HL-60/S4 (cell line): ENCODE data around the gene HPCAL1.

Source experiments
- in situ Hi-C: fragments of 300-500 bp; cut with MboI; formaldehyde crosslinking; loops from 2 replicates; pipeline ENCODE4 v1.14.3; 2022; ENCODE audit warnings: low sequenced_read_pairs

HPCAL1 gene

DNA sequence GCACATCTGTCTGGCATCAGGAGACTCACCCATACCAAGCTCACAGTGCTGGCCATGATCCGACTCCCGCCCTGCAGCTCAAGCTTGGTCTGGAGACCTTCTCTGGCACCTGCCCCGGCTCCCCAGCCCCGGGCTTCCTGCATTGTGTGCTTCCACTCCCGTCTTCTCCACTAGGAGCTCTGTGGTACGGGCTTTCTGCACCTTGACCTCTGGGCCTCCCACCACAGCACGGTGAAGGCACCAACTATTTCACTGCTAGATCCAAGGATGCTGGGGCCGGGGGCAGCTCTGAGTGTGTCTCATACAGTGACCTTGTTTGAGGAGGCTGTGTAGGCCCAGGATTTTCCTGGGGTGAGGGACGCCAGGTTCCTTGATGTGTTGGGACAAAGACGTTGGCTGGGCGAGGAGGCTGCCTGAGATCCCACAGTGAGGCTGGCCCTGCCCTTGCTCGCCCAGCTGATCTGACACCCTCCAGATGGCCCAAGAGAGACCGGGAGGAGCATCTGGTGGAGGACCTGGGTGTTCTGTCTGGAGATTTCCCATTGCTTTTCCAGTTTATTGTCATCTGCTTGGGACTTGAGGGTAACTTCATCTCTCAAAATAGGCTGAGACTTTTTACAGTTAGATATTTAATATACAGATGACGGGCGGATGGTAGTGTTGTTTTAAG, 64.0 kb downstream of the HPCAL1 start:
- in situ Hi-C loops = no loop called here

DNA sequence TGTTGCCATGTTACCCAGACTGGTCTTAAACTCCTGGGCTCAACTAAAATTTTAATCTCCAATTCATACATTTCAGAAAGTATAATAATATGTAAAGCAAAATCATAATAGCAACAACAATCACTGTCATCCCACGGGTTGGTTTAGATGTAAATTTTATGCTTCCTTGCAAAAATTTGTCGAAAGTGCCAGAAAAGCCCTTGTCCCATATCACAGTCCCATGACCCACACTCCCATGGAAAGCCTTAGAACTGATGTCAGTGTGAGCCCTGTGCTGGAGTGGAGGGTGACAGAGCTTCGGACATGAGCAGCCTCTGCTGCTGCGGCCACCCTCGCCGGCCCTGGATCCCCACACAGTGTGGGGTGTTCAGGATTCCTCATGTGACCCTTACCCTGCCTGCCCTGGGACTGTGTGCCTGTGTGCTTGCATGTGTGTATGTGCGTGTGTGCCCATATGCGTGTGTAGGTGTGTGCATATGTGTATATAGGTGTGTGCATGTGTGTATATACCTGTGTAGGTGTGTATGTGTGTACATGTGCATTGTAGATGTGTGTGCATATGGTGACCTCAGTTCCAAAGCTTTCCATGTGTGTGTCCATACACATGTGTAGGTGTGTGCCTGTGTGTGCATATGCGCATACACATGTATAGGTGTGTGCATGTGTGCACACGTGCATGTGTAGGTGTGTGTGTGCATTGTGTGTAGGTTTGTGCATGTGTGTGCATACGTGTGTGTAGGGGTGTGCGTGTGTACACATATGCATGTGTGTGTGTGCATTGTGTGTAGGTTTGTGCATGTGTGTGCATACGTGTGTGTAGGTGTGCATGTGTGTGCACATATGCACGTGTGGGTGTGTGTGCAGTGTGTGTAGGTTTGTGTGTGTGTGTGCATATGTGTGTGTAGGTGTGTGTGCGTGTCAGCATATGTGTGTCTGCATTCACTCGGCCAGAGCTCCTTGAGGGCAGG, 65.1 kb downstream of the HPCAL1 start:
- in situ Hi-C loops = no loop called here

DNA sequence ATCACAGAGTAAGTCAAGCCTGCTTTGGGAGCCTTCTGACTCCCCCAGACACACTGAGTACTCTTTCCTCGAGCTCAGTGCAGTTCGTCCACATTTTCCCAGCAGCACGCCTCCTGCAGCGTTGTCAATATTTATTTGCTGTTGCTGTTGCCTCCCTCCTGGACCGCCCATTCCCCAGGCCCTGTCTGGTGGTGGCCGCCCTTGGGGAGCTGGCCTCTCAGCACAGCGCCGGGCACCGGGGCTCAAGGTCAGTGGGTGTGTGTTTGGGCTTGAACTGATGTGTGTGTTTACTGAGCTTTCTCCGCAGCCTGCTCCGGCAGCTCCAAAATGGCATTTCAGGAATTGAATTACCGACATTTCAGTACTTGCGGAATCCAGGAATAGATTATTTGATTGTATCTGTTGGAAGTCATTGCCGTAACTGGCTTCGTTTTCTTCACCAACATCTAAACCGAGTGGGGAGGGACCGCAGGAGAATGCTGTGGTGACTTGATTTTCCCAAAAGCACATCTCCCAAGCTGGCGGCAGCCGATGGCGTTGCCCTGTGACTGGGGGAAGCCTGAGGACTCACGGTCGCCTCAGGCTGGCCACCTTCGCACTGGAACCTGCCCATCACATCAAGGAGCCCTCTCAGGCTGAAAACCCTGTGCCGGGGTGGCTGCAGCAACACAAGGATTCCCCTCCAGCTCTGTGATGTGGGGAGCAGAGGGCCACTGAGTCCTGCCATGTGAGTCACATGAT, 66.0 kb downstream of the HPCAL1 start:
- in situ Hi-C loops = no loop called here

DNA sequence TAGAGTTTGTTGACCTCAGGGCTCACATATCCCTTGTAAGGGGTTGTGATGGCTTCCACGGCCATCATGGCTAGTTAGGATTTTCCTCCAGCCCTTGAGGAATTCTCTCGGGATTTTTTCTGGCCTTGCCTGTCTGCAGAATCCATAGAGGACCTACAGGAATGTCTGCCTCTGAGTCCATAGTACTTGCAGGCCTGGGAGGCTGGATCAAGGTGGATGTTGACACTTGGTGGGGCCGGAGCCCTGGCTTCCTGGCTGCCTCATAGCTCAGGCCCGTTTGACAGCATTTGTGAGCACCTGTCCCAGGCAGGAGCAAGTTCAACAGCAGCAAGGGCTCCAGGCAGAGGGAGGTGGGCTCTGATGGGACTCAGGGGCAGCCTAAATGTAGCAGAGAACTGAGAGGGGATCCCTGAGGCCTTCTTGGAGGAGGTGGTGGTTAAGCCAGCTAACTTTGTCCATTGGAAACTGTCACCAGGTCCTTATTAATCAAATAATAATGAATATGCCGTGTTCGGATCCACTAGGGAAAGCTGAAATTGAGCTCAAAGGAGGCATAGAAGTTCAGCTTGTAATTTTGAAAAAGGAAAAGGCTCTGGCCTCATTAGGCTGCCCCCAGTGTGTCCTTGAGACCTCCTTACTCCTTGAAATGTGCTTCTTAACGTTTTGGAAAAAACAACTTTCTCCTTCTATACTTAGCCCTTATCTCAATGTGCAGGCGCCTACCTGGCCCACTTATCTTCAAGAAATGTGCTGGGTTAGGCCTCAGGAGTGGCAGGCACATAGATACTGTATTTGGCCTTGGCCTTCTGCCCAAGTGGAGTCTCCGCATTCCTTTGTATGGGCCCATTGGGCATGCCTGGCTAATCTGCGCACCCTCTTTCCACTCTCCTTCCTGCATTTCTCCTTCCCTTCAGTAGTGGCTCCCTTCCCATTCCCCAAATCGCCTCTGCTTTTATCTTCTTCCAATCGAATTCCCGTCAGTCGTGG, 66.9 kb downstream of the HPCAL1 start:
- in situ Hi-C loops = no loop called here

DNA sequence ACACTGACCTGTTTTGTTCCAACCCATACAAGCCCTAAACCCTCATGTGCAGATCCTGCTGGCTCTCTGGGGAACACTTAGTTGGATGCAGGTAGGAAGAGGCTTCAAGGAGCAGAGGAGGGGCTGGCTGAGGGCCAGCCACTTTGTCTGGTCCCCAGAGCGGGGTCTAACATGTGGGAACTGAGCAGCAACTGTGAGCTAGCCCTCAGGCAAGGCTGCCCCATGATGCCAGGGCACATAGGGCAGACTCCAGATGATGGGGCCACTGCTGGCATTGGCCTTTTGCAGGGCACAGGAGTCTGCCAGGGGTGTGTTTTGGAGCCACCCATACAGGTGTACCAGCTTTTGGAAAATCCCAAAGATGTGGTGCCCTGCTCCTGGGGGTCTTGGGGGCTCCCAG, 67.7 kb downstream of the HPCAL1 start:
- in situ Hi-C loops = no loop called here

GRCh38 chr2:10370895-10371294, 68.2 kb downstream of the HPCAL1 start:
- in situ Hi-C loops = no loop called here

DNA sequence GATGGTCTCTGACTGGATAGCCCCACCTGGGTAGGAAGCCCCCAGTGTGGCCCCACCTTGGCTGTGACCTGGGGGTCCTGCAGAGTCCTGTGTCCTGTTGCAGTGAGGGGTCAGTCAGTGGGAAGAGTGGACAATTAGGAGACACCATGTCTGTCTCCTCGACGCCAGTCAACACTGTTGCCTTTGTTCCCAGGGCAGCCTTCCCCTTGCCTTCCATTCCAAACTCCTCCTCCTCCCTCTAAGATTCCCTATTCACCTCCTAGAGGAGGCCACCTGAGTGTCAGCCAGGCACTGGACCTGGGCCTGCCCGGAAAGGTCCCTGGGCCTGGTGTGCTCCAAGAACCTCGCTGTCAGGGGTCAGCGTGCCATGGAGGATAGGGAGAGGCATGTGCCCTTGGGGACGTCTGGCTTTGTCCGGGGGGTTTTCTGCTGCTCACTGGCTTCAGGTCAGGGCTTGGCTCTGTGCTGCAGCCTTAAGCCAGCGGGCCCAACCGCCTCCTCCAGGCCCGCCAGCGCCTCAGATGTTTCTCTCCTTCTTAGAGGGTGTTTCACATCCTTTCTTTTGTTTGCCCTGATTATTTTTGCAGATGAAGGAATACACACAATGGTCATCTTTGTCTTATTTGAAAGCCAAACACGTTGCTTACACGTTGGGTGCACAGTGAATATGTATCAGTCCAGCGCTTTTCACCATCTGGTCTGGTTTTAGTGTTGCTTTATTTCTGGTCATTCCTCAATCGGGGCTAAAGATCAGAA, 68.9 kb downstream of the HPCAL1 start:
- in situ Hi-C loops = no loop called here

- in situ Hi-C loops = no loop called here
Measured at GRCh38 chr2:10372203-10372861, 69.6 kb downstream of the HPCAL1 start.

DNA sequence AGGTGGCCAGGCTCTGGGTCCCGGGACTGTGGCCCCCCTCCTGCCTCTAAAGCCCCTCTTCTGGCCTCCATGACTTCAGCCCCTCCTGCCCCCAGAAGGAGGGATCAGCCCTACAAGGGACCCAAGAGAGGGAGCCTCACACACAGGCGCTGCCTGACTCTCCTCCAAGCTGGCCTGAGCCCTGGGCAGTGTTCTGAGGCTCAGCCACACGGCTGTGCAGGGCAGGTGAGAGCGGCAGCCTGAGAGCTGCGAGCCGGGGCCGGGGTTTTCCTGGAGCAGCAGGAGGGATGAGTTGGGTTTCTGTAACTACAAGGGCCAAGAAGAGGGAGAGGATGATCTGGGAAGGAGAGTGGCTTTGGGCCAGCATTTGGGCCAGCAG, 70.1 kb downstream of the HPCAL1 start:
- in situ Hi-C loops = no loop called here

GRCh38 chr2:10373931-10374330, 71.2 kb downstream of the HPCAL1 start:
- in situ Hi-C loops = no loop called here

DNA sequence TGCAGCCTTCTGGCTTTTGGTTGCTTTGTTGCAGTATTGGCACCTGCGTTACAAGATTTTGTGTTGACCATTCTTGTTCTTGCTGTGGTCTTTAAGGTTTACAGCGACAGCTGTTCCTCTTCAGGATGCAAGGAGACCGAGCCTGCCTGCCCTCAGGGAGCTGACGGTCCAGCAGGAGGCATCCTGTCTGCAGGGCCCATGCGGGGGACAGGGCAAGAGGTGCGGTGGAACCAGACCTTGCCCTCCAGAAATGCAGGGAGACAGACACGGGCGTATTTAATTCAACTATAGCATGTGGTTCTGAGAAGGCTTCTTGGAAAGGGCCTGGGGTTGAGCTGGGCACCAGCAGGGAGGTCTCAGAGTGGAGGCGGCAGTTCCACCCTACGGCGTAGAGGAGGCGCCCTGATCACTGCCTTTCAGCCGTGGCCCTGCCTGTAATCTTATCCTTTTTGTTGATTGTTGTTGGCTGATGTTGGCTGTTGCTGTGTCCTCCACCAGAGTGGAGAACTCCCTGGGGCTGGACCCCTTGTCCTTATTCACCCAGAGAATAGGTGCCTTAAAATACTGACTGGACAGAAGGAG, 71.7 kb downstream of the HPCAL1 start:
- in situ Hi-C loops = no loop called here

GRCh38 chr2:10375570-10376281, 73.0 kb downstream of the HPCAL1 start:
- in situ Hi-C loops = no loop called here

GRCh38 chr2:10377052-10377746, 74.5 kb downstream of the HPCAL1 start:
- in situ Hi-C loops = no loop called here

GRCh38 chr2:10377747-10378085, 75.0 kb downstream of the HPCAL1 start:
- in situ Hi-C loops = no loop called here

- in situ Hi-C loops = no loop called here
Measured at GRCh38 chr2:10378189-10378588, 75.5 kb downstream of the HPCAL1 start.

DNA sequence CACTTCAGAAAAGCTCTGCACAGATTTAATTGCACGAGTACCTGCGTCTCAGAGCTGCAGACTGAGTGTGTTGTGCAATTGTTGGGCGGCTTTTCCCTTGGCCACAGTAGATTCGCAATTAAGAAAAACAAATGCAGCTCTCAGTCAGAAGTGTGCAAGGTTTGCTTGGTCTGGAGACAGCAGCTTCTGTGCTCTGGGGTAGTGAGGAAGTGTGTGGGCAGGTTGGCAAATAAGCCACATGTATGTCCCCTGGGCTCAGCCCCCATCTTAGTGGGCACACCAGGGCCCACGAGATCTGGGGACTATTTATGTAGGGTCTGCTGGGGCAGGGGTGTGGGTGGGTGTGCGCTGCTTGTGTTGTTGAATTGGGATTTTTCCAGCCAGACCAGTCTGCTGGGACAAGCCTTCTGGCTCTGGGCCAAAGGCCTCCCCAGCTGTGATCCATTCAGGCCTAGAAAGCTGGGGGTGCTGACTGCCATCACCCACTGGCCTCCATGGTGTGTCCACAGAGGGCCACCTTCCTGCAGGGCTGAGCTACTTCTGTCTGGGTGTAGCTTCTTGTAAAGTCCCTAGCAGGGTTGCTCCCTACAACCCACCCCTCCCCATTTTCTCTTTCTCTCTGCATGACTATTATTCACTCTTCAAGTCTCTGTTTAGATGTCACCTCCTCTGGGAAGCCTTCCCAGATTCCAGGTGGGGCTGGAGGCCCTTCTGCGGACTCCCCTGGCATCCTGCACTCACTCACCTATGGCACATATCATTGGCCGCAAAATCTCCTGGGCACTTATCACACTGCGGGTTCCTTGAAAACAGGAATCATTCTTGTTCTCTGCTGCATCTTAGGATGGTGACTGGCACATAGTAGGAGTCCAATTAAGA, 77.6 kb downstream of the HPCAL1 start:
- in situ Hi-C loops = no loop called here

DNA sequence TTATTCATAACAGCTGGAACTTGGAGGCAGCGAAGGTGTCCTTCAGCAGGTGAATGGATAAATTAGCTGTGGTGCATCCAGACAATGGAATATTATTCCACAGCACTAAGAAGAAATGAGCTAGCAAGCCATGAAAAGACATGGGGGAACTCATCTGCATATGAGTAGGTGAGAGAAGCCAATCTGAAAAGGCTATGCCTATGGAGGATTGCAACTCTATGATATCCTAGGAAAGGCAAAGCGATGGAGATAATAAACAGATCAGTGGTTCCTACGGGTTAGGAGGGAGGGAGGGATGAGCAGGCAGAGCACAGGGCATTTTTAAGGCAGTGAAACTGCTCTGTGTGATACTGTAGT, 79.3 kb downstream of the HPCAL1 start:
- in situ Hi-C loops = no loop called here
